ENCODE measurements around the gene ADAMTS2.
"Not testable (repeated sequence)": the region's sequence is repeated elsewhere in the genome, so short reads cannot be mapped to it uniquely, and the experiment has no call there.

Gene ADAMTS2

GRCh38 chr5:179294131-179294780, 51.0 kb downstream of the ADAMTS2 start:
- no peak for DNase-seq

DNA sequence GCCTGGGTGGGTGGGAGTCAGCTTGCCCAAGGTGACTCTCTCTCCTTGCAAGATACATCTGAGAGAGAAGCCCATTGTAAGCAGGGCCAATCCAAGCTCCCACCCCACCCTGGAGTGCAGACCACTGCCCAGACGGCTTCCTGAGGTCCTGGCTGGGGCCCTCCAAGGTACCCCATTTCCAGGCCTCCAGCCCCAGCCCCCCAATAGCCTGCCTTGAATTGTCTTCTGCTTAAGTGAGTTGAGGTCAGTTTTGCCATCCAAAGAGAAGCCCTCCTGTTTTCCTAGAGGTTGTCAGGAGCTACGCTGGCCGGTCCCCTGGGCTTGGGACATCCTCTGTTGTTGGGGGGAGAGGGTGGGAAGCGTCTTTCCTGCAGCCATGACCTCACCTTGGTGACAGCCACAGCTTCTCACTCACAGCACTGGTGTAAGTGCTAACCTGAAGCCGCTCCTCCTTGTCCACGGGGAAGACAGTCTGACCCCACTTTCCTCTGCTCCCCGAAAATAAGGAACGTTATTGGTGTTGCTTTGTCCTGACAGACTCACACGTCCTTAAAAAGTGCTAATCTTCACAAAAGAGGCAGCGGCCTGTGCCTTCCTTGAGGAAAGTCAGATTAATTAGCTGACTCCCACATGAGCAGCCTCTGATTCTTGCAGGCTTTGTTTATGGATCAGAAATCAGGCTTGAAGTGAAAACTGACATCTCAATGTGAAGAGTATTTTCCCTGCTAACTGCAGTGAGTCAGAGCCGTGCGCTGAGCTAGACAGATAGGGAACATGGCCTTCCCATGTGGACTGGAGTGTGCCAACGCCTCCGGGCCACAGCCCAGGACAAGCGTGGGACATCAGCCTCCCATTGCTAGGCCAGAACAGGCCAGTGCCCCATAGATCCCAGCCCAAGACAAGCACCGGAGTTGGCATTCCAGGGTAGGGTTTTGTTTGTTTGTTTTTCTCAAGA, 52.3 kb downstream of the ADAMTS2 start:
- DNase-seq: no peak

DNA sequence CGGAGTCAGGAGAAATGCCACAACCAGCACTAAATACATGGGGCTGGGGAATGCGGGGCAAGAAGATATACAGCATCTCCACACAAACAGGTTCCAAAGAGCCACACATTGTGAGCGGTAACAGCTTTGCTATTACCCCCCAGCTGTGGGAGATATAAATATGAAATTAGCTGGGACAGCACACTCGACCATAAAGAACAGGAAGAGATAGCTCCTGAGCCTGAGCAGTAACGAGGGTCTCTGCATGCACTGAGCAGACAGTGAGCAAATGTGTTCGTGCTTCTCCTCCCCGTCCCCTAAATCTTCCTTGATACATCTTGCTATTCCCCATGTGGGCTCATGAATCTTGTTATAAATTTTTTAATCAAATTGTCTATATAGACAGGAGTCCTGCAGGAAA, 53.1 kb downstream of the ADAMTS2 start:
- no peak for DNase-seq

- no peak for DNase-seq
Observed at GRCh38 chr5:179290681-179291540, 54.4 kb downstream of the ADAMTS2 start.

- no peak for DNase-seq
Observed at GRCh38 chr5:179289756-179290385, 55.4 kb downstream of the ADAMTS2 start.

DNA sequence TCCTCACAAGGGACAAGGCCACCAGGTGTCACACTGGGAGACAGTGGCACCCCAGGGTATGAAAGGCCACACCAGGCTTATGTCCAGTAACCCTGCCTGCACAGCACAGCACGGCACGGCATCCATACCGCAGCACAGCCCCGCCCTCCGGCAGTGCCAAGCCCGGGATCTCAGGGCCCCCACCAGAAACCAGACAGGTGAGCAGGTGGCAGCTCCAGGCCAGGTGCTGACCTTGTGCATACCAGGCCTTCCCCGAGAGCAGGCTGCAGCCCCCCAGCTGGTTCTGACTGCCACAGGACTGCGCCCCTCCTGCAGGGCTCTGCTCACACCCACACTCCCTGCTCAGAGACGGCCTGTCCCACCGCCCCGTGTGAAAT, 56.5 kb downstream of the ADAMTS2 start:
- DNase-seq: no peak

- DNase-seq: no peak
Observed at GRCh38 chr5:179288101-179288808, 57.0 kb downstream of the ADAMTS2 start.

- DNase-seq: no peak
Observed at GRCh38 chr5:179287631-179288030, 57.6 kb downstream of the ADAMTS2 start.

GRCh38 chr5:179287071-179287470, 58.2 kb downstream of the ADAMTS2 start:
- DNase-seq: no peak

GRCh38 chr5:179285776-179286162, 59.5 kb downstream of the ADAMTS2 start:
- not testable (repeated sequence) for DNase-seq

DNA sequence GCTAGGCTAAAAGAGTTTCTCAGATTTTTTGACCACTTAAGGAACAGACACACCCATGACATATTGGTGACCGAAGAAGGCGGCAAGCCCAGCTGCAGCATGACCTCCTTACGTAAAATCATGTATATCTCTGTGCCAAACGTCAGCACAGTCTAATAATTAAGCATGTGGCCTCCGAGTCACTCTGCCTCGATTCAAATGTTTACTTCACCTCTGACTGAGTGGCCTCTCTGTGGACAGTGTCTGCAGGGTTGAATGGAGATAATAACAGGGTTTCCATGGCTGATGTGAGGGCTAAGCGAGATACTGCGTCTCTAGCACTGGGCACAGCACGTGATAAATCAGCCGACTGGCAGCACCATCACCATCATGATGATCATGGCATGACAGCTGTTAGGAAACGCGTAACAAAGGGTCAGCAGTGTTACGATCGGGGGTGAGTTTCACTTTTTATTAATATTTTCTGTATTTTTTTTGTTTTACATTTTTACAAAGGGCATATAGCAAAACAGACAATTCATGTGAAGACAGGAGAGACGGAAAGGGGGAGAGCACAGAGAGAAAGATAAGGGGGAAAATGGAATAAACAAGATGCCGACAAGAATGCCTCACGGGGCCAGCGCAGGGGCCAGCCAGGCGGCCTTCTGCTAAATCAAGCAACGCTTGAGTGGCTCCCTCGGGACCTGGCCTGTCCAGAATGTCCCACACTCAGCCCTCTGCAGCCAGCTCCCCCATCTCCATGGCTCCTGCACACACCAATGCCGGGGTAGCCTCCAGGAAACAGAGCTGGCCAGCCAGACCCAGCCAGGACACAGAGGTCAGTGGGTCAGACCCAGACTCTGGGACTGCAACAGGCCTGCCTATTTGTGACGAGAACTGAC, 60.3 kb downstream of the ADAMTS2 start:
- no peak for DNase-seq

DNA sequence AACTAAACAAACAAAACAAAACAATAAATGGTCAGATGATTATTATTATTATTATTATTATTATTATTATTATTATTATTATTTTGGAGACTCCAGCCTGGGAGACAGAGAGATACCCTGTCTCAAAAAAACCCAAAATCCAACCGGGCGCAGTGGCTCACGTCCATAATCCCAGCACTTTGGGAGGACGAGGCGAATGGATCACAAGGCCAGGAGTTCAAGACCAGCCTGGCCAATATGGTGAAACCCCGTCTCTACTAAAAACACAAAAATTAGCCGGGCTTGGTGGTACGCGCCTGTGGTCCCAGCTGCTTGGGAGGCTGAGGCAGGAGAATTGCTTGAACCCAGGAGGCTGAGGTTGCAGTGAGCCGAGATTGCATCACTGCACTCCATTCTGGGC, 61.4 kb downstream of the ADAMTS2 start:
- not testable (repeated sequence) for DNase-seq

DNA sequence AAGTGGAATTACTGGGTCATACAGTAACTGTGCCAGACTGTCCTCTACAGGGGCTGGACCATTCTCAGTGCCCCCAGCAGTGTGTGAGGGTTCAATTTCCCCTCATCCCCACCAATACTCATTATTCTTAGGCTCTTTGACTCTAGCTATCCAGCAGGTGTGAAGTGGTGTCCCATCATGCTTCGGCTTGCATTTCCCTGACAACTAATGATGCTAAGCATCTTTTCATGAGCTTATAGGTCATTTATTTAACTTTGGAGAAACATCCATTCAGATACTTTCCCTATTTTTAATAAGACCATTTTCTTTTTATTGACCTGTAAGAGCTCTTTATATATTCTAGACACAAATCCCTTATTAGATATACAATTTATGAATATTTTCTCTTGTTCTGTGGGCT, 63.6 kb downstream of the ADAMTS2 start:
- no peak for DNase-seq

DNA sequence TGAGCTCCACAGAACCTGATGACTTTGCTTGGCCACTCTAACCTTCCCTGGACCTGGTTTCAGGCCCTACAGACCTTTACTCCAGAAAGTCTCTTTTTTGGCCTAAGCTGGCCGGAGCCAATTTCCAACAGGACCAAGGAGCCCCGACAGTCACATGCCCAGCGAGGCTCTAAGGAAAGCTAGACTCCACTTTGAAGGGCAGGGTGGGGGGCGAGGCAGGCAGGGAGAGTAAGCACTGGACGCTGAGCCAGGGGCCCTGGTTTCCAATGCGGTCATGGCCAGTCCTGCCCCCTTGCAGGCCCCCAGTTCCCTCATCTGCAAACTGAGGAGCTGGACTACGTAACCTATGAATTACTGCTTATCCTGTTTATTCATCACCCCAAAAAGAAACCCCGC, 65.2 kb downstream of the ADAMTS2 start:
- no peak for DNase-seq

- DNase-seq: no peak
Observed at GRCh38 chr5:179279347-179280094, 65.7 kb downstream of the ADAMTS2 start.

DNA sequence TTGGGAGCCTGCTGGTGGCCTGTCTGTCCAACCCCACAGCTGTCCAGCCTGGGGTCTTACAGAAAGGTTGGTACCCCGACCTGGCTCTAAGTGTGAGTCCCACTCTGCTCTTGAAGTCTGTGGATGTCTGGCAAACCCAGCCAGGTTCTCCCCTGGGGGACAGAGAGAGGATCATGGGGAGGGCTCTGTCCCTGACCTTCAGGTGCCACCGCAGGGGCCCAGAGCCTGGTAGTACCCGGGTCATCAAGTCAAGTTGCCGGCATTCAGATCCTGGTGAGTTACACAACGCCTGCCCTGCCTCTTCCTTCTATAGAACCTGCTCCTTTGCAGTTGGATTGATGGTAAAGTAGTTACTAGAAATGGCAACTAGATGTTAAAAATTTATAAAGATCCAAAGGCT, 66.7 kb downstream of the ADAMTS2 start:
- DNase-seq: no peak

GRCh38 chr5:179278119-179278518, 67.1 kb downstream of the ADAMTS2 start:
- peak; percentile 21 for DNase-seq

DNA sequence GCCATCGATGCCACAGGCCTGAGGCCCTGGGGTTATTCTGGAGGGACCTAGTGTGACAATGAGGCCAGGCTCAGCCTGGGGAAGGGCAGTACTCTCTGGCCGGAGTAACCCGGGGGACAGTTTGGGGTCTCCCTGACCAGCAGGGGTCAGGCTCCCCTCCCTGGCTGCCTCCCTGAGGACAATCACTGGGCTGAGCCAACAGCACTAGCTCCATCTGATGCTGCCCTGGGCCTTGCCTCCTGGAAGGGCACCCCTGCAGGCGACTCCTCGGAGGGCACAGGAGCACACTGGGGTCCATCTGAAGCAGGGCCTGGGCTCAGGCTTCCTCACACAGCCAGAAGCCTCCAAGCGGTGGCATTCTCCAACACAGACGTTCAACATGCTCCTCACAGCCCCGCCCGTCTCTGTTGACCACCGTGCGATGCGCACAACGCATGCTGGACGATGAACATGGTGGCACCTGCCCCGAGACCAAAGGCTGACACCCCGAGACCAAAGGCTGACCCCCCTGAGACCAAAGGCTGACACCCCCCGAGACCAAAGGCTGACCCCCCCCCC, 68.3 kb downstream of the ADAMTS2 start:
- DNase-seq: no peak

DNA sequence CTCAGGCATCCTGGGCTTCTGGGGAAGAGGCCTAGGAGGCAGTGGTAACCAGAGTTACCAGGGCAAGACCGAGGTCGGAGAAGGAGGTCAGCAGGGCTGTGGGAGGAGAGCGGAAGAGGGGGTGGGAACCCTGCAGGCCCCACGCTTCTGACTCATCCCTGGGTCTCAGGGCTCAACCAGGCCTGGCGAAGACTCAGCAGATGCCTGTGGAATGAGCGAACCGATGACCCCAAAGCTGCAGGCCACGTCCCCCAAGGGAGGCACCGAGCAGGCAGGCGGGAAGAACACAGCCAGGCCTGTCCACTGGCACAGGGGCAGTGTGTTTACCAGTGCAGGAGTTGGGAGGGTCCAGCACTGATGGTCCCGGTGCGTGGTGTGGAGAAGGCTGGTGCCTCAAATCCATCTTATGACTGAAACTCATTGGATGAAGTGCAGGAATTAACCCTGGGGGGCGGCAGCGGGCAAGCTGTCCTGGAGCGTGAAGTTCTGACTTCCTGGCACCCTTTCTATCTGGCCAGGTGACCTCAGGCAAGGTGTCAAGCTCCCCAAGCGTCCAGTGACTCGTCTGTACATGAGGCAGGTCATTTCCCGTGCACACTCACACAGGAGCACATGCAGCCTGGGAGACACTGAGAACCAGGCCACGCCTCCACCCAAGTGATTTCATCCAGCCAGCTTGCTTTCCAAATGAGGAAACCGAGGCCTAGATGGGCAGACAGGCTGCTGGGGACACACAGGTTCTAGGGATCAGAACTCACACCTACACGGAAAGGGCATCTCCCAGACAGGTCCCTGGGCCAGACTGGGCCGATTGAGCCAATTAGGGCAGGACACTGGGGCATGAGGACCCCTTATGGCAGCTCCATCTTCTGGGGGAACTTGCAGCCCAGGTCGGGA, 69.1 kb downstream of the ADAMTS2 start:
- DNase-seq: peak; percentile 93
